Measurements from ENCODE around the gene USO1. TPM values are rescaled to one million over a fixed set of nuclear protein-coding genes. Genes with fewer than 3 reads are reported as not detected.

USO1 gene
- total and polyA plus RNA-seq, 10 donors: 16.4 to 64.8 (median 45.1) TPM

DNA sequence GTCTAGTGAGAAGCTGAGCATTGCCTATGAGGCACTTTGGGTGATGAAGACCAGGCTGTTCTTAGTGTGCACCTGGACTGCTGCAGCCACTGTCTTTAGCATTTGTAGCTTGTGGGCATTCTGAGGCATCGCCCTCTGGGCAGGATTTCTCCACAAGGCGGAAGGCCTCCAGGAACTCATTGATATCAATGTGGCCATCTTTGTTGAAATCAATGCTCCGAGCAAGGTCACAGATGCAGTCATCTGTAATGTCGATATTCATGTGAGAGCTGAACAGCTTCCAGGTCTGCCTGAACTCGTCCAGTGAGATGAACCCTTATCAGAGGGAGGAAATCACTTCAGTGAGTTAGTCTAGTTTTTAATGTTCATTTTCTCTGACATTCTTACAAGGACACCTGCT lies 136.2 kb downstream of the USO1 start:
- Histone ChIP-seq H3K27ac (no peak overlapping the region), H3K4me1 (no peaks in the 10 kb centered on the region), H3K27me3 (replicated peaks in 1 of 7) (no peaks in the 10 kb centered on the region), H3K4me3 (no peak overlapping the region), H3K9me3 (peaks cover 0 to 9% (median 0%) of the 10 kb centered on the region in 8 donors), H3K36me3 (no peaks in the 10 kb centered on the region)
- intact Hi-C loops (cut with DNase I; ENCODE audit: low total_unique reads): no loop called here
- 79 to 90% (median 86%) methylated on average over 5 of the region's 5 CpGs for WGBS, 5 donors
- no peak for DNase-seq
- TF ChIP-seq, protein P1, sequence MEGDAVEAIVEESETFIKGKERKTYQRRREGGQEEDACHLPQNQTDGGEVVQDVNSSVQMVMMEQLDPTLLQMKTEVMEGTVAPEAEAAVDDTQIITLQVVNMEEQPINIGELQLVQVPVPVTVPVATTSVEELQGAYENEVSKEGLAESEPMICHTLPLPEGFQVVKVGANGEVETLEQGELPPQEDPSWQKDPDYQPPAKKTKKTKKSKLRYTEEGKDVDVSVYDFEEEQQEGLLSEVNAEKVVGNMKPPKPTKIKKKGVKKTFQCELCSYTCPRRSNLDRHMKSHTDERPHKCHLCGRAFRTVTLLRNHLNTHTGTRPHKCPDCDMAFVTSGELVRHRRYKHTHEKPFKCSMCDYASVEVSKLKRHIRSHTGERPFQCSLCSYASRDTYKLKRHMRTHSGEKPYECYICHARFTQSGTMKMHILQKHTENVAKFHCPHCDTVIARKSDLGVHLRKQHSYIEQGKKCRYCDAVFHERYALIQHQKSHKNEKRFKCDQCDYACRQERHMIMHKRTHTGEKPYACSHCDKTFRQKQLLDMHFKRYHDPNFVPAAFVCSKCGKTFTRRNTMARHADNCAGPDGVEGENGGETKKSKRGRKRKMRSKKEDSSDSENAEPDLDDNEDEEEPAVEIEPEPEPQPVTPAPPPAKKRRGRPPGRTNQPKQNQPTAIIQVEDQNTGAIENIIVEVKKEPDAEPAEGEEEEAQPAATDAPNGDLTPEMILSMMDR (IDR thresholded peaks at IDR 0.05 in 8 of 11, conservative IDR thresholded peaks at IDR 0.05 in 3 of 11): no peak
- TF ChIP-seq POLR2AphosphoS5 (IDR thresholded peaks at IDR 0.05) (no peak), POLR2A (IDR thresholded peaks at IDR 0.05) (no peak)

Small RNA genes lying within 50 kb of the gene (small RNA-seq; reads per million reads assigned to genes)
- gene RNU2-16P: 0 reads per million in 4 donors

Other genes starting within 250 kb of the USO1 start
- gene RCHY1, start 210.2 kb upstream of the USO1 start, total RNA-seq: 10 to 100 TPM; 36.0 to 51.2 (median 42.6) TPM
- 10 to 100 TPM in 2 of 3 donors, 1 to 10 TPM in 1; 9.4 to 24.2 (median 14.4) TPM for gene RCHY1, start 210.2 kb upstream of the USO1 start, polyA plus RNA-seq
- gene THAP6, start 210.1 kb upstream of the USO1 start, total RNA-seq: 10 to 100 TPM; 17.9 to 42.0 (median 25.7) TPM
- 1 to 10 TPM; 3.1 to 5.3 (median 4.1) TPM for gene THAP6, start 210.1 kb upstream of the USO1 start, polyA plus RNA-seq
- gene ODAPH, start 168.5 kb upstream of the USO1 start, total RNA-seq: not detected
- under 1 TPM in 1 of 3 donors, not detected in 2; 0.74 TPM for gene ODAPH, start 168.5 kb upstream of the USO1 start, polyA plus RNA-seq
- gene CDKL2, start 94.0 kb upstream of the USO1 start, total RNA-seq: under 1 TPM in 4 of 7 donors, not detected in 3; 0.27 to 0.40 (median 0.39) TPM
- under 1 TPM; 0.03 to 0.04 (median 0.03) TPM for gene CDKL2, start 94.0 kb upstream of the USO1 start, polyA plus RNA-seq
- gene G3BP2, start 51.2 kb upstream of the USO1 start, total RNA-seq: 100 to 1,000 TPM in 5 of 7 donors, 10 to 100 TPM in 2; 90.8 to 113 (median 106) TPM
- gene G3BP2, start 51.2 kb upstream of the USO1 start, polyA plus RNA-seq: 10 to 100 TPM; 15.2 to 31.9 (median 19.9) TPM
- 1 to 10 TPM in 1 of 7 donors, under 1 TPM in 5, not detected in 1; 0.07 to 3.4 (median 0.41) TPM for gene PPEF2, start 177.9 kb downstream of the USO1 start, total RNA-seq
- under 1 TPM in 2 of 3 donors, not detected in 1; 0.06 to 0.07 TPM for gene PPEF2, start 177.9 kb downstream of the USO1 start, polyA plus RNA-seq
- gene NAAA, start 216.4 kb downstream of the USO1 start, total RNA-seq: 100 to 1,000 TPM in 5 of 7 donors, 10 to 100 TPM in 2; 77.3 to 214 (median 142) TPM
- 10 to 100 TPM; 18.3 to 32.1 (median 27.4) TPM for gene NAAA, start 216.4 kb downstream of the USO1 start, polyA plus RNA-seq